Neural cell (in vitro differentiated cells): ENCODE results near the gene ERBB2. TPM values are rescaled to one million over a fixed set of nuclear protein-coding genes. Genes with fewer than 3 reads are reported as not detected.

Experiments used
- H2AFZ ChIP-seq: fragments of 200-600, 300-800 bp; sonication (generic), shearing (Covaris generic); 2 replicates; pipeline ENCODE4 v1.6.0; 2014; ENCODE audit warnings: low read depth, mild to moderate bottlenecking, antibody characterized with exemption, low read length, moderate library complexity
- H3F3A ChIP-seq: fragments of 200-600 bp; shearing (Covaris generic); 2 replicates; pipeline ENCODE4 v1.6.1; 2016; ENCODE audit warnings: mild to moderate bottlenecking, moderate library complexity, mixed read lengths, antibody characterized with exemption, low read length; ENCODE audit not compliant: insufficient read depth, poor library complexity, severe bottlenecking
- H3K27ac ChIP-seq: fragments of 200-600, 300-800 bp; sonication (generic), shearing (Covaris generic); 2 replicates; pipeline ENCODE4 v1.5.1; 2014; ENCODE audit warnings: mild to moderate bottlenecking, low read length, moderate library complexity
- H3K27me3 ChIP-seq: fragments of 300-800, 200-600 bp; sonication (generic), shearing (Covaris generic); 2 replicates; pipeline ENCODE4 v1.6.0; 2014; ENCODE audit warnings: mild to moderate bottlenecking, low read depth, low read length, moderate library complexity; ENCODE audit not compliant: insufficient read depth
- H3K36me3 ChIP-seq: fragments of 300-800, 200-600 bp; sonication (generic), shearing (Covaris generic); 2 replicates; pipeline ENCODE4 v1.5.1; 2014; ENCODE audit warnings: mild to moderate bottlenecking, antibody characterized with exemption, low read length, moderate library complexity; ENCODE audit not compliant: insufficient read depth
- H3K4me2 ChIP-seq: fragments of 300-800, 200-600 bp; sonication (generic), shearing (Covaris generic); 2 replicates; pipeline ENCODE4 v1.6.0; 2014; ENCODE audit warnings: mild to moderate bottlenecking, low read length
- H3K4me3 ChIP-seq: fragments of 300-800, 200-600 bp; sonication (generic), shearing (Covaris generic); 2 replicates; pipeline ENCODE4 v1.5.1; 2014; ENCODE audit warnings: mild to moderate bottlenecking, low read length, moderate library complexity
- H3K79me2 ChIP-seq: fragments of 200-600 bp; shearing (Covaris generic); replicated peaks from 2 replicates; pipeline ENCODE4 v1.6.0; 2014; ENCODE audit warnings: mild to moderate bottlenecking, low read length, moderate library complexity; ENCODE audit not compliant: insufficient read depth
- H3K9ac ChIP-seq: fragments of 300-800, 200-600 bp; sonication (generic), shearing (Covaris generic); 2 replicates; pipeline ENCODE4 v1.6.1; 2016; ENCODE audit warnings: mild to moderate bottlenecking, low read length, mixed read lengths
- H3K9me2 ChIP-seq: fragments of 200-600 bp; shearing (Covaris generic); 2 replicates; pipeline ENCODE4 v1.6.1; 2016; ENCODE audit warnings: mild to moderate bottlenecking, low read length, mixed read lengths; ENCODE audit not compliant: insufficient read depth
- H3K9me3 ChIP-seq: fragments of 200-600, 300-800 bp; sonication (generic), shearing (Covaris generic); 2 replicates; pipeline ENCODE4 v1.6.1; 2016; ENCODE audit warnings: mild to moderate bottlenecking, mixed run types, low read length, moderate library complexity, mixed read lengths
- H4K20me1 ChIP-seq: fragments of 200-600 bp; shearing (Covaris generic); 2 replicates; pipeline ENCODE4 v1.6.1; 2016; ENCODE audit warnings: mild to moderate bottlenecking, mixed run types; ENCODE audit not compliant: insufficient read depth
- EP300 ChIP-seq: fragments of 450-650 bp; conservative IDR thresholded peaks from 2 replicates; pipeline ENCODE4 v1.6.1; 2014; ENCODE audit warnings: antibody characterized with exemption, mild to moderate bottlenecking, moderate library complexity; ENCODE audit not compliant: poor library complexity, severe bottlenecking
- EZH2 ChIP-seq: fragments of 200-600, 300-800 bp; shearing (Covaris generic), sonication (generic); IDR thresholded peaks from 2 replicates; pipeline ENCODE4 v1.6.1; 2014; ENCODE audit warnings: antibody characterized with exemption, low read length, borderline replicate concordance, mild to moderate bottlenecking; ENCODE audit not compliant: insufficient read depth, poor library complexity, severe bottlenecking
- MXI1 ChIP-seq: fragments of 450-650 bp; conservative IDR thresholded peaks from 2 replicates; pipeline ENCODE4 v1.6.1; 2014; ENCODE audit warnings: antibody characterized with exemption, mild to moderate bottlenecking; ENCODE audit not compliant: poor library complexity, severe bottlenecking
- POLR2AphosphoS5 ChIP-seq: IDR thresholded peaks from 2 replicates; pipeline ENCODE4 v1.6.1; 2012
- RAD21 ChIP-seq: fragments of 450-650 bp; conservative IDR thresholded peaks from 2 replicates; pipeline ENCODE4 v1.6.1; 2014; ENCODE audit warnings: antibody characterized with exemption, mild to moderate bottlenecking, moderate library complexity
- SMC3 ChIP-seq: fragments of 450-650 bp; conservative IDR thresholded peaks from 2 replicates; pipeline ENCODE4 v1.6.1; 2014; ENCODE audit warnings: antibody characterized with exemption, mild to moderate bottlenecking, moderate library complexity; ENCODE audit not compliant: poor library complexity
- TAF1 ChIP-seq: IDR thresholded peaks from 2 replicates; pipeline ENCODE4 v1.6.1; 2012; ENCODE audit warnings: low read depth
- polyA plus RNA-seq: library from polyadenylated mRNA; depleted of rRNA; stranded (reverse); fragments of >200 nt; gene quantifications from 2 replicates; pipeline ENCODE4 v1.2.3, GENCODE V29; 2014
- TF ChIP-seq, protein P1 (sequence below): fragments of 450-650 bp; IDR thresholded peaks from 2 replicates; pipeline ENCODE4 v1.5.1; 2014; ENCODE audit warnings: antibody characterized with exemption, mild to moderate bottlenecking, moderate library complexity; ENCODE audit not compliant: poor library complexity, severe bottlenecking
- TF ChIP-seq, protein P2 (sequence below): IDR thresholded peaks from 2 replicates; pipeline ENCODE4 v1.6.1; 2012; ENCODE audit warnings: borderline replicate concordance

The ERBB2 gene
- polyA plus RNA-seq, 1 donor from 2014 or later: 16.0 TPM

GRCh38 chr17:39711851-39712250 is 12.0 kb downstream of the ERBB2 start:
- no peaks in the 10 kb centered on the region for H3F3A ChIP-seq
- TF ChIP-seq, protein P1, sequence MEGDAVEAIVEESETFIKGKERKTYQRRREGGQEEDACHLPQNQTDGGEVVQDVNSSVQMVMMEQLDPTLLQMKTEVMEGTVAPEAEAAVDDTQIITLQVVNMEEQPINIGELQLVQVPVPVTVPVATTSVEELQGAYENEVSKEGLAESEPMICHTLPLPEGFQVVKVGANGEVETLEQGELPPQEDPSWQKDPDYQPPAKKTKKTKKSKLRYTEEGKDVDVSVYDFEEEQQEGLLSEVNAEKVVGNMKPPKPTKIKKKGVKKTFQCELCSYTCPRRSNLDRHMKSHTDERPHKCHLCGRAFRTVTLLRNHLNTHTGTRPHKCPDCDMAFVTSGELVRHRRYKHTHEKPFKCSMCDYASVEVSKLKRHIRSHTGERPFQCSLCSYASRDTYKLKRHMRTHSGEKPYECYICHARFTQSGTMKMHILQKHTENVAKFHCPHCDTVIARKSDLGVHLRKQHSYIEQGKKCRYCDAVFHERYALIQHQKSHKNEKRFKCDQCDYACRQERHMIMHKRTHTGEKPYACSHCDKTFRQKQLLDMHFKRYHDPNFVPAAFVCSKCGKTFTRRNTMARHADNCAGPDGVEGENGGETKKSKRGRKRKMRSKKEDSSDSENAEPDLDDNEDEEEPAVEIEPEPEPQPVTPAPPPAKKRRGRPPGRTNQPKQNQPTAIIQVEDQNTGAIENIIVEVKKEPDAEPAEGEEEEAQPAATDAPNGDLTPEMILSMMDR: no peak
- TF ChIP-seq MXI1 (no peak), EZH2 (no peak), POLR2AphosphoS5 (no peak), SMC3 (no peak), EP300 (no peak), TAF1 (no peak), RAD21 (no peak)
- TF ChIP-seq, protein P2, sequence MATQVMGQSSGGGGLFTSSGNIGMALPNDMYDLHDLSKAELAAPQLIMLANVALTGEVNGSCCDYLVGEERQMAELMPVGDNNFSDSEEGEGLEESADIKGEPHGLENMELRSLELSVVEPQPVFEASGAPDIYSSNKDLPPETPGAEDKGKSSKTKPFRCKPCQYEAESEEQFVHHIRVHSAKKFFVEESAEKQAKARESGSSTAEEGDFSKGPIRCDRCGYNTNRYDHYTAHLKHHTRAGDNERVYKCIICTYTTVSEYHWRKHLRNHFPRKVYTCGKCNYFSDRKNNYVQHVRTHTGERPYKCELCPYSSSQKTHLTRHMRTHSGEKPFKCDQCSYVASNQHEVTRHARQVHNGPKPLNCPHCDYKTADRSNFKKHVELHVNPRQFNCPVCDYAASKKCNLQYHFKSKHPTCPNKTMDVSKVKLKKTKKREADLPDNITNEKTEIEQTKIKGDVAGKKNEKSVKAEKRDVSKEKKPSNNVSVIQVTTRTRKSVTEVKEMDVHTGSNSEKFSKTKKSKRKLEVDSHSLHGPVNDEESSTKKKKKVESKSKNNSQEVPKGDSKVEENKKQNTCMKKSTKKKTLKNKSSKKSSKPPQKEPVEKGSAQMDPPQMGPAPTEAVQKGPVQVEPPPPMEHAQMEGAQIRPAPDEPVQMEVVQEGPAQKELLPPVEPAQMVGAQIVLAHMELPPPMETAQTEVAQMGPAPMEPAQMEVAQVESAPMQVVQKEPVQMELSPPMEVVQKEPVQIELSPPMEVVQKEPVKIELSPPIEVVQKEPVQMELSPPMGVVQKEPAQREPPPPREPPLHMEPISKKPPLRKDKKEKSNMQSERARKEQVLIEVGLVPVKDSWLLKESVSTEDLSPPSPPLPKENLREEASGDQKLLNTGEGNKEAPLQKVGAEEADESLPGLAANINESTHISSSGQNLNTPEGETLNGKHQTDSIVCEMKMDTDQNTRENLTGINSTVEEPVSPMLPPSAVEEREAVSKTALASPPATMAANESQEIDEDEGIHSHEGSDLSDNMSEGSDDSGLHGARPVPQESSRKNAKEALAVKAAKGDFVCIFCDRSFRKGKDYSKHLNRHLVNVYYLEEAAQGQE: no peak
- no peak overlapping the region for H3K9ac ChIP-seq
- H3K36me3 ChIP-seq: no peaks in the 10 kb centered on the region
- no peak overlapping the region for H3K27ac ChIP-seq
- no peaks in the 10 kb centered on the region for H3K79me2 ChIP-seq
- no peak overlapping the region for H3K4me2 ChIP-seq
- no peak overlapping the region for H3K4me3 ChIP-seq
- H3K9me2 ChIP-seq: no peaks in the 10 kb centered on the region
- H3K9me3 ChIP-seq: no peaks in the 10 kb centered on the region
- H4K20me1 ChIP-seq: no peaks in the 10 kb centered on the region
- no peak overlapping the region for H2AFZ ChIP-seq
- H3K27me3 ChIP-seq: no peaks in the 10 kb centered on the region

GRCh38 chr17:39714234-39714633 is 14.4 kb downstream of the ERBB2 start:
- TF ChIP-seq RAD21 (no peak), POLR2AphosphoS5 (no peak), SMC3 (no peak), TAF1 (no peak), EP300 (no peak), EZH2 (no peak), MXI1 (no peak)
- TF ChIP-seq, protein P1: no peak
- TF ChIP-seq, protein P2: no peak
- no peaks in the 10 kb centered on the region for H3K9me2 ChIP-seq
- no peak overlapping the region for H3K9ac ChIP-seq
- no peak overlapping the region for H3K27ac ChIP-seq
- no peaks in the 10 kb centered on the region for H4K20me1 ChIP-seq
- H3K36me3 ChIP-seq: no peaks in the 10 kb centered on the region
- H3K9me3 ChIP-seq: no peaks in the 10 kb centered on the region
- no peaks in the 10 kb centered on the region for H3K79me2 ChIP-seq
- no peak overlapping the region for H3K4me3 ChIP-seq
- H3F3A ChIP-seq: no peaks in the 10 kb centered on the region
- H2AFZ ChIP-seq: no peak overlapping the region
- H3K27me3 ChIP-seq: no peaks in the 10 kb centered on the region
- no peak overlapping the region for H3K4me2 ChIP-seq
